ENCODE measurements around the gene PHETA1.

PHETA1 gene
- total RNA-seq, result 0 to 6.9 (median 4.2) reads per million in 9 experiments

GRCh38 chr12:111368788-111369495 is at the start of gene PHETA1:
Gene PHETA1 (minus strand): TSS chr12:111369095. CDS start chr12:111363427, 5,668 bp downstream.
- H3K4me3 Mint-ChIP-seq, result peak within 1 kb of the TSS; percentile 86 to 87
- peaks cover 4% of the 10 kb centered on the region for H3K36me3 Mint-ChIP-seq (ENCODE audit: insufficient read depth)
- peaks cover 21 to 26% of the 10 kb centered on the region in 2 donors for H3K4me1 Mint-ChIP-seq (ENCODE audit: low read depth in 2 of 2)
- DNase-seq (peak; percentile 47 to 58 (median 53)), ATAC-seq (replicated peaks) (peak; percentile 89)
- peak within 1 kb of the TSS; percentile 46 to 74 for H3K27ac Mint-ChIP-seq
- H3K27me3 Mint-ChIP-seq, result peaks cover 0 to 3% of the 10 kb centered on the region in 2 donors
- no peaks in the 10 kb centered on the region for H3K9me3 Mint-ChIP-seq

- Mint-ChIP-seq H3K9me3 (no peaks in the 10 kb centered on the region), H3K27ac (no peak overlapping the region), H3K4me3 (no peak overlapping the region), H3K27me3 (no peaks in the 10 kb centered on the region), H3K36me3 (ENCODE audit: insufficient read depth) (peaks cover 80% of the 10 kb centered on the region), H3K4me1 (ENCODE audit: low read depth in 2 of 2) (peaks cover 20 to 23% of the 10 kb centered on the region in 2 donors)
- ATAC-seq (replicated peaks) (no peak), DNase-seq (no peak)
Observed at GRCh38 chr12:111418594-111418880, 49.6 kb upstream of the PHETA1 start.

DNA sequence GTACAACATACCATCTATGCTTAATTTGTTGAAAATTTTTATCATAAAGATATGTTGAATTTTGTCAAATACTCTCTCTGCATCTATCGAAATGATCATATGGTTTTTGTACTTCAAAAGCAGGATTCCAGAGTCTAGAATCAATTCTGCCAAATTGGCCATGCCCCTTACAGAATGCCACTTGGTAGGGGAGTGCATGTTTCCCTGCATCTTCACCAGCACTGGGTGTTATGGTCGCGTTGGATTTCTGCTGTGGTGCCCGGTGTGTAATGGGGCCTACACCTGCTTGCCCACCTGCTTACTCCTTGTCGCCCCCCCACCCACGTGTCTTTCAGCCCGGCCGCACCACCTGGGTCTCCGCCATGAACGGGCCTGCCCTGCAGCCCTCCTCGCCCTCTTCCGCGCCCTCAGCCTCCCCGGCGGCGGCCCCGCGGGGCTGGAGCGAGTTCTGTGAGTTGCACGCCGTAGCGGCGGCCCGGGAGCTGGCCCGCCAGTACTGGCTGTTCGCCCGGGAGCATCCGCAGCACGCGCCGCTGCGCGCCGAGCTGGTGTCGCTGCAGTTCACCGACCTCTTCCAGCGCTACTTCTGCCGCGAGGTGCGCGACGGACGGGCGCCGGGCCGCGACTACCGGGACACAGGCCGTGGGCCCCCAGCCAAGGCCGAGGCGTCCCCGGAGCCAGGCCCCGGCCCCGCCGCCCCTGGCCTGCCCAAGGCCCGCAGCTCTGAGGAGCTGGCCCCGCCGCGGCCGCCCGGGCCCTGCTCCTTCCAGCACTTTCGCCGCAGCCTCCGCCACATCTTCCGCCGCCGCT is 49.1 kb upstream of the PHETA1 start:
- DNase-seq, result no peak

GRCh38 chr12:111417290-111417689 is 48.4 kb upstream of the PHETA1 start:
- ATAC-seq (replicated peaks), result no peak
- DNase-seq, result no peak
- peaks cover 74% of the 10 kb centered on the region for H3K36me3 Mint-ChIP-seq (ENCODE audit: insufficient read depth)

More for the DNA sequence above, 49.1 kb upstream of the PHETA1 start:
- H3K27me3 Mint-ChIP-seq, result no peaks in the 10 kb centered on the region
- H3K9me3 Mint-ChIP-seq, result no peaks in the 10 kb centered on the region
- ATAC-seq (replicated peaks), result no peak
- peaks cover 79% of the 10 kb centered on the region for H3K36me3 Mint-ChIP-seq (ENCODE audit: insufficient read depth)
- H3K4me3 Mint-ChIP-seq, result no peak overlapping the region
- peaks cover 25 to 28% of the 10 kb centered on the region in 2 donors for H3K4me1 Mint-ChIP-seq (ENCODE audit: low read depth in 2 of 2)
- peak overlapping the region in 1 of 2 donors; percentile 54 for H3K27ac Mint-ChIP-seq

DNA sequence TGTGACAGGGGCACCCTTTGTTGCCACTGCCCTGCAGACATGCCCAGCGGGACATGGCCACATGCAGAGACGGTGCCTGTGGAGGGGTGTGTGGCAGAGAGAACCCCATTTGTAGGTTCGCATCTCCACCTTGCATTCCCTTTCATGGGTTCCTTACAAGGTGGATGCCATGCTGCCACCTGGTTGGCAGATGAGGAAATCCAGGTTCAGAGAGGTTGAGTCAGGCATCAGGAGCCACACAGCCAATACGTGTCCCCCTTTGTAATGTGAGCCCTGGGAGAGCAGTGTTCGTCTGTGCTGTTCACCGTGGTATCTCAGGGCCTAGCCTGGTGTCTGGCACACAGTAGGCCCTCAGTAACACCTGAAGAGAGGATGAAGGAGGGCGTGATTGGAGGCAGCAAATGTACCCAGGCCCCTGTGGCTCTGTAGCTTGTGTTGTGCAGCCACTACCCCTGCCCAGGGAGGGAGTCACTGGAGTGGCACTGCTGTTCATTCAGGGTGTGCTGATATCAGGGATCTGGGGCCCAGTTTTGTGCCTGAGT is 45.9 kb upstream of the PHETA1 start:
- peaks cover 51 to 53% of the 10 kb centered on the region in 2 donors for H3K4me1 Mint-ChIP-seq (ENCODE audit: low read depth in 2 of 2)
- no peaks in the 10 kb centered on the region for H3K9me3 Mint-ChIP-seq
- peaks cover 53% of the 10 kb centered on the region for H3K36me3 Mint-ChIP-seq (ENCODE audit: insufficient read depth)
- peak overlapping the region; percentile 35 to 96 for H3K27ac Mint-ChIP-seq
- H3K4me3 Mint-ChIP-seq, result peak overlapping the region in 1 of 2 donors; percentile 10
- no peak for DNase-seq
- H3K27me3 Mint-ChIP-seq, result no peaks in the 10 kb centered on the region
- no peak for ATAC-seq (replicated peaks)

More at GRCh38 chr12:111417290-111417689, 48.4 kb upstream of the PHETA1 start:
- H3K27ac Mint-ChIP-seq, result peak overlapping the region; percentile 54 to 78
- H3K4me1 Mint-ChIP-seq (ENCODE audit: low read depth in 2 of 2), result peaks cover 32% of the 10 kb centered on the region in 2 donors
- H3K4me3 Mint-ChIP-seq, result no peak overlapping the region
- H3K27me3 Mint-ChIP-seq, result no peaks in the 10 kb centered on the region
- H3K9me3 Mint-ChIP-seq, result no peaks in the 10 kb centered on the region

GRCh38 chr12:111413442-111414086 is 44.7 kb upstream of the PHETA1 start:
- H3K27ac Mint-ChIP-seq, result peak overlapping the region; percentile 88 to 96
- ATAC-seq (replicated peaks), result no peak
- no peaks in the 10 kb centered on the region for H3K27me3 Mint-ChIP-seq
- H3K4me3 Mint-ChIP-seq, result peak overlapping the region; percentile 56 to 78
- no peak for DNase-seq
- peaks cover 52% of the 10 kb centered on the region for H3K36me3 Mint-ChIP-seq (ENCODE audit: insufficient read depth)
- no peaks in the 10 kb centered on the region for H3K9me3 Mint-ChIP-seq
- H3K4me1 Mint-ChIP-seq (ENCODE audit: low read depth in 2 of 2), result peaks cover 61 to 62% of the 10 kb centered on the region in 2 donors

- no peaks in the 10 kb centered on the region for H3K9me3 Mint-ChIP-seq
- H3K27ac Mint-ChIP-seq, result peak overlapping the region; percentile 88 to 96
- DNase-seq, result no peak
- ATAC-seq (replicated peaks), result no peak
- H3K36me3 Mint-ChIP-seq (ENCODE audit: insufficient read depth), result peaks cover 51% of the 10 kb centered on the region
- no peaks in the 10 kb centered on the region for H3K27me3 Mint-ChIP-seq
- peak overlapping the region; percentile 56 to 78 for H3K4me3 Mint-ChIP-seq
- peaks cover 68% of the 10 kb centered on the region in 2 donors for H3K4me1 Mint-ChIP-seq (ENCODE audit: low read depth in 2 of 2)
Observed at GRCh38 chr12:111412830-111413441, 44.0 kb upstream of the PHETA1 start.

GRCh38 chr12:111412007-111412829 is 43.3 kb upstream of the PHETA1 start:
- H3K9me3 Mint-ChIP-seq, result no peaks in the 10 kb centered on the region
- ATAC-seq (replicated peaks) (peak; percentile 30), DNase-seq (no peak)
- peak overlapping the region; percentile 88 to 96 for H3K27ac Mint-ChIP-seq
- peaks cover 72 to 75% of the 10 kb centered on the region in 2 donors for H3K4me1 Mint-ChIP-seq (ENCODE audit: low read depth in 2 of 2)
- peaks cover 45% of the 10 kb centered on the region for H3K36me3 Mint-ChIP-seq (ENCODE audit: insufficient read depth)
- H3K4me3 Mint-ChIP-seq, result peak overlapping the region; percentile 42 to 78
- H3K27me3 Mint-ChIP-seq, result no peaks in the 10 kb centered on the region

- H3K36me3 Mint-ChIP-seq (ENCODE audit: insufficient read depth), result peaks cover 46% of the 10 kb centered on the region
- no peaks in the 10 kb centered on the region for H3K27me3 Mint-ChIP-seq
- peak overlapping the region; percentile 87 to 92 for H3K4me3 Mint-ChIP-seq
- DNase-seq, result no peak
- peak; percentile 44 for ATAC-seq (replicated peaks)
- no peaks in the 10 kb centered on the region for H3K9me3 Mint-ChIP-seq
- peaks cover 72 to 75% of the 10 kb centered on the region in 2 donors for H3K4me1 Mint-ChIP-seq (ENCODE audit: low read depth in 2 of 2)
- peak overlapping the region; percentile 88 to 96 for H3K27ac Mint-ChIP-seq
Observed at GRCh38 chr12:111411185-111411764, 42.4 kb upstream of the PHETA1 start.

- Mint-ChIP-seq H3K27me3 (no peaks in the 10 kb centered on the region), H3K27ac (peak overlapping the region; percentile 88 to 96), H3K36me3 (ENCODE audit: insufficient read depth) (peaks cover 42% of the 10 kb centered on the region), H3K4me1 (ENCODE audit: low read depth in 2 of 2) (peaks cover 69 to 75% of the 10 kb centered on the region in 2 donors), H3K4me3 (peak overlapping the region; percentile 87 to 92), H3K9me3 (no peaks in the 10 kb centered on the region)
- DNase-seq, result no peak
- ATAC-seq (replicated peaks), result peak; percentile 6
Observed at GRCh38 chr12:111410431-111411184, 41.7 kb upstream of the PHETA1 start.

DNA sequence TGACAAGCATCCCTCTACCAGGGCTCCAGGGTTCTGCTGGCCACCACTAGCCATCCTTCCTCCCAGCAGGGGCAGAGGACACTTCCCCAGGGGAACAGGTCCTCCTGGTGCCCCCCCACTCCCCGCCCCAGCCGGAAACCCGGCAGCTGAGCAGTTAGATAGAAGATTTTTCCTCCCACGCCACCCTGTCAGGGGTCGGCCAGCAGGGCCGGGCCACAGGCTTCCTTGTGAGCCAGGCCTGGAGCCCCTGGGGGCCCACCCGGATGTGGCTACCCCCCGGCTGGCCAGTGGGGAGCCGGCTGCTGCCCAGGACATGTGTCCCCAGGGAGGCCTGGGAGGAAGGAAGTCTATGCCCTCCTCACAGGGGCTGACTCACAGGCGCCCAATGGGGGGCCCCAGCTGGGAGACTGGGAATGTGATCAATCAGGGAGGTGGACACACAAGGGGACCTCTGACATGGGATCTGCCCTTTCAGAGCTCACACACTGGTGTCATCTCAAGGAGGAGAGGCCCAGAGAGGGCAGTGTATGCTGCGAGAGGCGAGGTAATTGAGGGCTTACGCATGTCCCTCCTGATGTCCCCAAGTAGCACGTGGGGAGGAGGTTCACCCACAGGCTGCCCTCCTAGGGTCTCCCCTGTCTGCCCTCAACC is 41.0 kb upstream of the PHETA1 start:
- Mint-ChIP-seq H3K4me1 (ENCODE audit: low read depth in 2 of 2) (peaks cover 65 to 75% of the 10 kb centered on the region in 2 donors), H3K9me3 (no peaks in the 10 kb centered on the region), H3K4me3 (peak overlapping the region; percentile 87 to 92), H3K27ac (peak overlapping the region; percentile 88 to 96), H3K27me3 (no peaks in the 10 kb centered on the region), H3K36me3 (ENCODE audit: insufficient read depth) (peaks cover 38% of the 10 kb centered on the region)
- ATAC-seq (replicated peaks), result no peak
- no peak for DNase-seq
